ENCODE results near the gene FGF7. TPM values are rescaled to one million over a fixed set of nuclear protein-coding genes. Genes with fewer than 3 reads are reported as not detected.

The FGF7 gene
- total RNA-seq, 2 donors from 2014 or later = not detected

GRCh38 chr15:49421991-49422390 is 1.1 kb upstream of the FGF7 start:
- no peaks in the 10 kb centered on the region for H3K9me3 ChIP-seq (ENCODE audit: control insufficient read depth, low read length)
- Mint-ChIP-seq H3K4me3 (no peak overlapping the region), H3K27me3 (ENCODE audit: insufficient read depth) (no peaks in the 10 kb centered on the region), H3K4me1 (no peaks in the 10 kb centered on the region), H3K36me3 (ENCODE audit: low read depth) (no peaks in the 10 kb centered on the region), H3K27ac (no peak overlapping the region), H3K9me3 (no peaks in the 10 kb centered on the region)
- H3K27ac ChIP-seq (ENCODE audit: low read depth, low read length) = no peak overlapping the region
- DNase-seq = peak; percentile 72
- peaks cover 9% of the 10 kb centered on the region for H3K4me1 ChIP-seq (ENCODE audit: control insufficient read depth, insufficient read depth, low read length)
- H3K36me3 ChIP-seq (ENCODE audit: control insufficient read depth, insufficient read depth, low read length) = no peaks in the 10 kb centered on the region
- no CpG with 5 or more reads among the region's 9 CpGs for WGBS, 2 experiments (ENCODE audit: insufficient coverage in 1 of 2, insufficient read length in 1 of 2)
- TF ChIP-seq CTCF (conservative IDR thresholded peaks at IDR 0.05) = peak; percentile 94
- H3K4me3 ChIP-seq (ENCODE audit: low read length) = no peak overlapping the region
- H3K9ac ChIP-seq (ENCODE audit: extremely low read depth, low read length, poor library complexity, severe bottlenecking) = no peak overlapping the region
- no peaks in the 10 kb centered on the region for H3K27me3 ChIP-seq (ENCODE audit: control insufficient read depth, insufficient read depth, low read length, poor library complexity, severe bottlenecking)

GRCh38 chr15:49423901-49424550 is 984 bp downstream of the FGF7 start:
- Histone ChIP-seq H3K27me3 (ENCODE audit: control insufficient read depth, insufficient read depth, low read length, poor library complexity, severe bottlenecking) (no peaks in the 10 kb centered on the region), H3K4me1 (ENCODE audit: control insufficient read depth, insufficient read depth, low read length) (peaks cover 9% of the 10 kb centered on the region), H3K9me3 (ENCODE audit: control insufficient read depth, low read length) (no peaks in the 10 kb centered on the region), H3K9ac (ENCODE audit: extremely low read depth, low read length, poor library complexity, severe bottlenecking) (no peak overlapping the region), H3K27ac (ENCODE audit: low read depth, low read length) (no peak overlapping the region), H3K36me3 (ENCODE audit: control insufficient read depth, insufficient read depth, low read length) (no peaks in the 10 kb centered on the region), H3K4me3 (ENCODE audit: low read length) (no peak overlapping the region)
- no peak overlapping the region for H3K4me3 Mint-ChIP-seq
- H3K4me1 Mint-ChIP-seq = no peaks in the 10 kb centered on the region
- no peak for TF ChIP-seq CTCF (conservative IDR thresholded peaks at IDR 0.05)
- WGBS, 2 experiments (ENCODE audit: insufficient coverage in 1 of 2, insufficient read length in 1 of 2) = 88 to 100% methylated on average over 4 to 6 of the region's 6 CpGs
- no peaks in the 10 kb centered on the region for H3K27me3 Mint-ChIP-seq (ENCODE audit: insufficient read depth)
- H3K27ac Mint-ChIP-seq = no peak overlapping the region
- no peak for DNase-seq
- no peaks in the 10 kb centered on the region for H3K9me3 Mint-ChIP-seq
- no peaks in the 10 kb centered on the region for H3K36me3 Mint-ChIP-seq (ENCODE audit: low read depth)

- H3K4me3 ChIP-seq (ENCODE audit: low read length) = no peak overlapping the region
Measured at GRCh38 chr15:49424954-49425353, 1.9 kb downstream of the FGF7 start.

More at GRCh38 chr15:49424954-49425353, 1.9 kb downstream of the FGF7 start:
- no peaks in the 10 kb centered on the region for H3K4me1 Mint-ChIP-seq
- H3K36me3 Mint-ChIP-seq (ENCODE audit: low read depth) = no peaks in the 10 kb centered on the region
- WGBS, 2 experiments (ENCODE audit: insufficient coverage in 1 of 2, insufficient read length in 1 of 2) = no CpG with 5 or more reads among the region's 1 CpG
- no peak overlapping the region for H3K4me3 Mint-ChIP-seq
- H3K36me3 ChIP-seq (ENCODE audit: control insufficient read depth, insufficient read depth, low read length) = no peaks in the 10 kb centered on the region
- DNase-seq = no peak
- peaks cover 9% of the 10 kb centered on the region for H3K4me1 ChIP-seq (ENCODE audit: control insufficient read depth, insufficient read depth, low read length)
- no peak overlapping the region for H3K27ac Mint-ChIP-seq
- H3K27me3 ChIP-seq (ENCODE audit: control insufficient read depth, insufficient read depth, low read length, poor library complexity, severe bottlenecking) = no peaks in the 10 kb centered on the region
- H3K9me3 ChIP-seq (ENCODE audit: control insufficient read depth, low read length) = no peaks in the 10 kb centered on the region
- no peak for TF ChIP-seq CTCF (conservative IDR thresholded peaks at IDR 0.05)
- H3K9ac ChIP-seq (ENCODE audit: extremely low read depth, low read length, poor library complexity, severe bottlenecking) = no peak overlapping the region
- H3K27me3 Mint-ChIP-seq (ENCODE audit: insufficient read depth) = no peaks in the 10 kb centered on the region
- H3K27ac ChIP-seq (ENCODE audit: low read depth, low read length) = no peak overlapping the region
- no peaks in the 10 kb centered on the region for H3K9me3 Mint-ChIP-seq

Data from endodermal cell (in vitro differentiated cells).